NOMO-1 treated with DMSO at 0.1 percent for 48 hours (cell line): ENCODE results near the gene BCO2.

ENCODE experiments used
- DNase-seq: peaks from one replicate; lab custom pipeline; 2025; ENCODE audit not compliant: unreplicated experiment; lab: John Stamatoyannopoulos, UW

BCO2 gene

DNA sequence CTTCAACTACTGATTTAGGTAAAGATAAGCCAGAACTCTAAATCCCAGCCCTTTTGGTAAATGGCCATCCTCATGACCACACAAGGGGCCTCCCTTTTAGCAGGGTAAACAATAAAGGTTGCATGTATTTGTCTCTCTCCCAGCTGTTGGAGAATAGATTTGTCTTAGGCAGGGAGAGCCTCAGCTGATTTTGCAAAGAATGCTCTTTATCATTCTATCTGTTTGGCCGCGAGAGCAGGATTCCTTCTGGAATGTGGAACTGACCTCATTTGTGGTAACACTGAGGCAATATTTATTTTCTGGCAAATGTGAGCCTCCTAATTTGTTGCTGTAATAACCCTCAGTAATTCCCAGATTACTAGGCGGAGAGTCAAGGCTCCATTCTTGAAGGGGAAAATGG is 66.2 kb downstream of the BCO2 start:
- DNase-seq, result no peak

DNA sequence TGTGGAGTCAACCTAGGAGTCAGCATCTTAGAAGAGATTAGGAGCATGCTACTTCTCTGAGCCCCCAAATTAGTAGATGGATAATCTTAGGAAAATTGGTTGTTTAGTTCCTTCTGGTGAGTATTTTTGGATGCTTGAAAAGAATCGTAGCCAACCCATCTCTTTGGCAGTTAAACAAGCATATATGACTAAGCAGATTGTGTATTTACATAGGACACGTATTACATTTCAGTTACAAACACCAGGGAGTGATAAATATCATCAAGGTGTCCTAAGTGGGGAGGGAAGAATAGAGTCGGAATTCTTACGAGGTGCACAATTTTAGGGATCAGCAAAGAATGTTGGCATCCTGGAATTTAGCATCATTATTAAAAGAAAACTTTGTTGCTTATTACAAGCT is 71.9 kb downstream of the BCO2 start:
- no peak for DNase-seq

DNA sequence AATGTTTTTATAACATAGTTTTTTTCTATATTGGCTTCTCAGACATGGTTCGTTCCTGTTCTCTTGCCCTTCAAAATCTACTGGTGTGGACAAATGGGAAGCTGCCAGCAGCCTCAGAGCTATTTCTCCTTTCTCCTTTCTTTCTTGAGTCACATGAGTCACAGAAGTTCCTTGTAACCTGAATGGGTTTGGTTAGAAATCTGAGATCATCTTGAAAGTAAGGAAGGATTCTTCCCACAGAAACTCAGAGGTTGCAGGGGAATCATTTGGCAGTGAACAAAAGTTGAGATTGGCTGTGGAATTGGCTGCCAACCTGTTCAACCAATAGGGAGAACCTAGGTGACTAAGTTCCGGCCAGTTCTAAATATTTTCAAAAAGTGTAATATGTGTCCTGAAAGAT is 72.9 kb downstream of the BCO2 start:
- DNase-seq, result no peak

DNA sequence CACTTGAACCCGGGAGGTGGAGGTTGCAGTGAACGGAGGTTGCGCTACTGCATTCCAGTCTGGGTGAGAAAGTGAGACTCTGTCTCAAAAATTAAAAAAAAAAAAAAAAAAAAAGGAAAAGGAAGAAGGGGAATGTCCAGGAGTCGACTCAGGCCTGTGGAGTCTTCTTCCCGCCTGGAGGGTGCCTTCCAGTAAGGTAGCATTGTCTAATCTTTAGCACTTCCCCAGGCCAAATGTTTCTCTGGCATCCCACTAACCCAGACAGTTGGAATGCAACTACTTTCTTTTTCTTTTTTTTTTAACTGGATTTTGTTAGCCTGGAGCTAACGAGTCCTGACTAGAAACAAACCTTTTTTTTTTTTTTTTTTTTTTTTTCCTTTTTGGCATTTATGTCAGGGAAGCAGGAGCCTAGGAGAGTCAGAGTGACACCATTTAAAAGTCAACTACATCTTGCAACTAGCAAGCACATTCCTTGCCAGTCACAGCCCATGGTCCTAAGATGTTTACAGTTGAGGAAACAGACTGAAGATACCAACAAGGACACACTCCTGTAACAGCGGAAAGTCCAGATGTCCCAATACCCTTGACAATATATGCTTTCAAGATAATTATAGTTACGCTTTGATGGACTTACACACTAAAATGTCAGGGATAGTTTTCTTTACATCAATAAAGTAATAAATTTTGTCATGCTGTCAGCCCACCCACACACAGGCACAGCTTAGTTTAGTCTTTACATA is 74.7 kb downstream of the BCO2 start:
- no peak for DNase-seq

DNA sequence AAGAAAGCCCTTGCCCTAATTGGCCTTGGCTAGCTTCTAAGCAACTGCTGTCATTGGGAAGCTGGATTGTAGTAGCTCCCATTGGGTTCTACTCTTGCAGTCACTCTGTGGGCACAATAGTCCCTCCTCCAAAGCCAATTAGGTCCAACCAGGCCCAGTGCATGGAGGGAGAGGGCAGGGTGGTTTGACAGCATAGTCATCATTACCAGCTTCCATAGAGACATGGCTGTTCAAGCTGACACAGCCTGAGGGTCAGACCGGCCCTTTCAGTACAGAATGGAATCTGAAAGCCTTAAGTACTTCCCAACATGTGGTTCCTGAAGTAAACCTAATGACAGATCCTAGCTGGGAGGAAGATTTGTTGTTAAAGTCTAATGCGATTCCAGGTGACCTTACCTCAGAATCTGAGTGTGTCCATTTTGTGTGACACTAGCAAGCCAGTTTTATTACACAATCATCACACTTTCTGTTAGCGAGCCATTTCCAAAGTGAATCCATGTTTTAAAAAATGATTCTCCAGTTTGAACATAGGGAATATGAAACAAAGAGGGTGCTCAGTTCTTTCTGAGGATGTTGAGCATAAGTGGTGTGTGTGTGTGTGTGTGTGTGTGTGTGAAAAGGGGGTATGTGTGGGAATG is 78.4 kb downstream of the BCO2 start:
- DNase-seq, result no peak

DNA sequence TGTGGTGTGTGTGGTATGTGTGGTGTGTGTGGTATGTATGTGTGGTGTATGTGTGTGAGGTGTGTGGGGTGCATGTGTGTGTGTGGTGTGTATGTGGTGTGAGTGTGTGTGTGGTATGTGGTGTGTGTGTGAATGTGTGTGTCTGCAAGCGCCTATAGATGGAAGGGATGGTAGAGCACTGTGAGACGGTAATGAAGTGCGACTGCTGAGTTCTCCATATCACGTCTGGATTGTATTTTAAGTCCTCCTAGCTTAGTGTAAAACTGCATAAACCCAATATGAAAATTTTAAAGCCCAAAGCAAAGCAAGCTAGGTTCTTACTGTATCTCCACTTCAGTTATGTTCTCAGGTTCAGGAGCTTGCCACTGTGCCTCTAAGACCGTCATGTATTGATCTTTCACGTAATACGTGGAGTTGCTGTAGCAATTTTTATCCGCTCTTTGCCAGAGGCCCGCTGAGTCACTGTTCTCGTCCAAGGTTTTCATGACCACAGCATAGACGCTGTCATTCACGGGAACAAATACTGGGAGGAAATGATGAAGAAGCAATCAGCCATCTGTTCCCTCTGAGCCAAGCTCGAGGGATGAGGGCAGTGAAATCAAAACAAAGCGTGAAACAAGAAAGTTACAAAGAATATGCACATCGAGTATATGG is 79.9 kb downstream of the BCO2 start:
- no peak for DNase-seq

DNA sequence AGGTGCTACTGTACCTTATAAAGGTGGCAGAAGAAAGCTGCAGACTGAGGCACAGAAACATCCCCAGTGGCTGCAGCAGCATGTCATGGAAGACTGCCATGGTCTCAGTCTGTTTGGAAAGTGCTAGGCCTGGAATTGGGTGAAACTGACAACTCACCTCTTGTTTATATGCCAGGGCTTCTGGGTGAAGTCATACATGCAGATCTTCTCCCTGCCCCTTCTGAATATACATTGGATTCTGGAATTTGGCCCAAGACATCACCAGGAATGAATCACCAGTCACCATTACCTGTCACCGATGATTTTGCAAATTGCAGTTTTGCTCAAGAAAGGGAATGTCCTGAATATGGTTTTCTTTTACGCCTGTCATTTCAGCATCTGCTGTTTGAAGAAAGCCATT is 85.2 kb downstream of the BCO2 start, which contains the start of gene PLET1:
PLET1 (minus strand) TSS at position 371 of the 400 bp plus-strand sequence; CDS start at position 100, 271 bp downstream.
- DNase-seq, result no peak

DNA sequence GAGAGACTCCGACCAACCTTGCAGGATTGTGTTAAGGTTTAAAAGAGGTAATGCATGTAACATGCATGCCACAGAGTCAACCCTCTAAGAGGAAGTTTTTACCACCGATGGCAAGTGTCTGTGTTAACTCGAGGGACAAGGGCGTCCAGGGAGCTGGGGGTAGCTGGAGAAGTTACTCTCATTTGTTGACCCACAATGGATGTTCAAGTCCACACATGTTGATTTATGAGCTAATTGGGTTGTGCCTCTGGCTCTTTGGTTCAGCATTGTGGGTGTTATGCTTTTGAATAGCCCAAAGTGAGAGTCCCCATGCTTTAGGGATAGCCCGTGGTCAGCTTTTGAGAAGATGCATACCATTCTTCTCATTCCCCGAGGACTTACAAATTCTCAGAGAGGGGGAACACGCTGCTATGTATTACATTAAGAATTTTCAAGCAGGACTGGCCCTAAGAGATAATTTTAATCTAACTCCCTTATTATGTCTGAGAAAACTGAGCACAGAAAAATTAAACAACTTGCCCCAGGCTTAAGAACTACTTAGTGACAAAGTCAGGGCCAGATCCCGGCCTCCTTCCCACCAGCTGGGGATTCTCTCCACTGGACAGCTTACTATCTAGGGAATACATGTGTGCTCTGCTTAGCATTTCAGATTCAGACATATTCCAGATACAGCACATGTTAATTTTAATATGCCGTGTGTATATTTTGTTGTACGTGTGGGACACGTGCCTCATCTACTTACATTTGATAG is 90.5 kb downstream of the BCO2 start:
- no peak for DNase-seq

DNA sequence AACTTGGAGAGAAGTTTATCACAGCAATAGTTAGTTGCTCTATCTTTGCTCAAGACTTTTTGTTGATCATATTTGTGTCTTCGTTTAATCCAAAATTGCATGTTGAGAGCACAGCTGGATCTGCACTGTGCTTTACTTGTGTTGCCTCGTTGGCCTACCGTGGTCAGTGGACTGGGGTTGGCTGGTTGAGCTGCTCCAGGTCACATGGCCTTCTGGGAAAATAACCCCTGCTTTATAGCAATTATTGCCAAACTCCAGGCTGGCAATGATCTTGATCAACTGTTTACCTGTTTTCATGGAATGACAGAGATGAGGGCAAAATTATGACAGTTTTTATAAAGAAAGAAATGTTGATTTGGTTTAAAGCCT is 91.1 kb downstream of the BCO2 start:
- DNase-seq, result no peak

DNA sequence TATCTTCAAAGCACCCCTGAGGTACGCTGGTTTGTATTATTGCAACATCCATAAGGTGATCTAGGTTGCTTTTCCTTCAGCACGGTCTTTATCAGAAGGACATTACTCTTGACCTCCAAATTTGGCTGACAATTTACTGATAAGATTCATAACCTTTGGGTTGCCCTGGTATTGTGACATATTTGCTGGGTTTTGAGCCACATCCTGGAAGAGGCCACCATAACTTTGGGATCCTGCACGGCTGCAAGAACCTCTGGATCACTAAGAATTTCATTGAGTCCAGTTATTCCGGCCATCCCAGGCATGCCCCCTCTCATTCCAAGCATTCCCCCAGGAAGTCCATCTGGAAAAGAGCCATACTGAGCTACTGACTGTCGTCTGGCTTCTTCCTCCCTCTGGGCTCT is 91.9 kb downstream of the BCO2 start:
- no peak for DNase-seq

DNA sequence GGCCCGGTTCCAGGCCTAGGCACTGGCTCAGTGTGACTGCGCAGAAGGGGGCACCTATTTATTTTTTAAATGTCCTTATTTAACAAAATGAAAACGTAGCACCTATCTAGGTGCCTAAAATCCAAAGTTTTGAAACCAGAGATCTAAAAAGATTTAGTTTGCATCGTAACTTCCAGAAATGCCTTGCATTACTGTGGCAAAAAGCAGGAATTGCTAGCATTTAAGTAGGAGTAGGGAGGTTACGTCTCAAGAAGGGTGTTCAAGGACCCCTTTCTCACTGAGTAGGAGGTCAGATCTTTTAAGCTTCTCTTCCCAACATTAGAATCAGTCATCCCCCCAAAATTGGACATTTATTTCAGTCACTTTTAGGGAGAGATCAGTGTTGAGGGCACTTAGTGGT is 93.1 kb downstream of the BCO2 start:
- DNase-seq, result no peak
